WTC11 (cell line): ENCODE results near the gene SPHK2. TPM values are rescaled to one million over a fixed set of nuclear protein-coding genes. Genes with fewer than 3 reads are reported as not detected.

Experiments used
- ATAC-seq: fragments of 200-7000 bp; cut with Tn5 transposase; 2 replicates; pipeline ENCODE4 v1.10.0; 2021; ENCODE audit warnings: mild to moderate bottlenecking, moderate library complexity
- CTCF ChIA-PET: fragments of 300-600 bp; sonication (Branson Sonifier 250); formaldehyde crosslinking; loops from one replicate; lab custom pipeline; 2021; ENCODE audit warnings: antibody characterized with exemption; lab: Charles Lee
- POLR2A ChIA-PET: fragments of 350-600 bp; sonication (Branson Sonifier 250); formaldehyde crosslinking; loops from one replicate; lab custom pipeline; 2021; ENCODE audit warnings: antibody characterized with exemption; lab: Charles Lee
- DNase-seq: peaks from one replicate; pipeline ENCODE4 v3.0.0; 2021; ENCODE audit warnings: low spot score
- H3K27ac Mint-ChIP-seq: 2 replicates; pipeline ENCODE4 v1.8.0; 2021; ENCODE audit warnings: mixed read lengths
- H3K27me3 Mint-ChIP-seq: 2 replicates; pipeline ENCODE4 v1.8.0; 2021; ENCODE audit warnings: low read depth, mild to moderate bottlenecking, moderate library complexity, mixed read lengths
- H3K36me3 Mint-ChIP-seq: 2 replicates; pipeline ENCODE4 v1.8.0; 2021; ENCODE audit warnings: mixed read lengths
- H3K4me1 Mint-ChIP-seq: 2 replicates; pipeline ENCODE4 v1.8.0; 2022; ENCODE audit warnings: mixed read lengths
- H3K4me3 Mint-ChIP-seq: 2 replicates; pipeline ENCODE4 v1.8.0; 2021; ENCODE audit warnings: mild to moderate bottlenecking, moderate library complexity, mixed read lengths
- H3K9me3 Mint-ChIP-seq: 2 replicates; pipeline ENCODE4 v1.8.0; 2021; ENCODE audit warnings: mixed read lengths
- AFF4 ChIP-seq: sonication (generic); formaldehyde crosslinking; IDR thresholded peaks from 2 replicates; pipeline ENCODE4 v1.8.1; 2023; ENCODE audit warnings: mild to moderate bottlenecking, missing genetic modification reagents, borderline replicate concordance
- ESRRA ChIP-seq: sonication (generic); formaldehyde crosslinking; IDR thresholded peaks from 2 replicates; pipeline ENCODE4 v1.8.1; 2022; ENCODE audit warnings: mild to moderate bottlenecking, missing genetic modification reagents, borderline replicate concordance
- FOXK1 ChIP-seq: sonication (generic); formaldehyde crosslinking; IDR thresholded peaks from 2 replicates; pipeline ENCODE4 v1.8.0; 2022; ENCODE audit warnings: mild to moderate bottlenecking, moderate library complexity, missing genetic modification reagents
- HMGXB4 ChIP-seq: sonication (generic); formaldehyde crosslinking; IDR thresholded peaks from 2 replicates; pipeline ENCODE4 v1.8.1; 2023; ENCODE audit warnings: mild to moderate bottlenecking, moderate library complexity, missing genetic modification reagents
- JUN ChIP-seq: sonication (generic); formaldehyde crosslinking; IDR thresholded peaks from 2 replicates; pipeline ENCODE4 v1.8.0; 2023; ENCODE audit warnings: mild to moderate bottlenecking, missing genetic modification reagents
- MXD4 ChIP-seq: fragments of 250-450 bp; sonication (Bioruptor Pico); IDR thresholded peaks from 2 replicates; pipeline ENCODE4 v1.8.0; 2021; ENCODE audit warnings: mild to moderate bottlenecking, moderate library complexity, borderline replicate concordance
- OVOL2 ChIP-seq: fragments of 250-450 bp; sonication (Bioruptor Pico); IDR thresholded peaks from 2 replicates; pipeline ENCODE4 v1.9.0; 2021; ENCODE audit warnings: mild to moderate bottlenecking, borderline replicate concordance
- PRRX2 ChIP-seq: fragments of 250-450 bp; sonication (Bioruptor Pico); IDR thresholded peaks from 2 replicates; pipeline ENCODE4 v1.8.0; 2021; ENCODE audit warnings: mild to moderate bottlenecking
- RORB ChIP-seq: fragments of 250-450 bp; sonication (Bioruptor Pico); IDR thresholded peaks from 2 replicates; pipeline ENCODE4 v1.9.0; 2021; ENCODE audit warnings: mild to moderate bottlenecking
- TEAD1 ChIP-seq: sonication (generic); formaldehyde crosslinking; IDR thresholded peaks from 2 replicates; pipeline ENCODE4 v1.8.0; 2022; ENCODE audit warnings: mild to moderate bottlenecking, missing genetic modification reagents
- TP53 ChIP-seq: sonication (generic); formaldehyde crosslinking; IDR thresholded peaks from 2 replicates; pipeline ENCODE4 v1.8.1; 2023; ENCODE audit warnings: mild to moderate bottlenecking, missing genetic modification reagents
- ZNF263 ChIP-seq: sonication (generic); formaldehyde crosslinking; IDR thresholded peaks from 2 replicates; pipeline ENCODE4 v1.8.1; 2022; ENCODE audit warnings: low read depth, mild to moderate bottlenecking, moderate library complexity, missing genetic modification reagents
- ZNF281 ChIP-seq: sonication (generic); formaldehyde crosslinking; IDR thresholded peaks from 2 replicates; pipeline ENCODE4 v1.8.0; 2023; ENCODE audit warnings: mild to moderate bottlenecking, missing genetic modification reagents
- ZNF396 ChIP-seq: fragments of 250-450 bp; sonication (Bioruptor Pico); IDR thresholded peaks from 2 replicates; pipeline ENCODE4 v1.8.0; 2021; ENCODE audit warnings: mild to moderate bottlenecking, moderate library complexity, borderline replicate concordance
- total RNA-seq: library from RNA; stranded (reverse); gene quantifications from 3 replicates; pipeline ENCODE4 v1.2.3, GENCODE V29; 2021
- TF ChIP-seq, protein P1 (sequence below): fragments of 250-450 bp; sonication (Bioruptor Pico); IDR thresholded peaks from 2 replicates; pipeline ENCODE4 v1.9.0; 2021; ENCODE audit warnings: mild to moderate bottlenecking
- TF ChIP-seq, protein P2 (sequence below): sonication (generic); formaldehyde crosslinking; IDR thresholded peaks from 2 replicates; pipeline ENCODE4 v1.8.0; 2022; ENCODE audit warnings: missing genetic modification reagents
- TF ChIP-seq, protein P3 (sequence below): fragments of 250-450 bp; sonication (Bioruptor Pico); IDR thresholded peaks from 2 replicates; pipeline ENCODE4 v1.8.0; 2021; ENCODE audit warnings: mild to moderate bottlenecking

Gene SPHK2
- total RNA-seq, 1 experiment from 2014 or later: 64.6 TPM

DNA sequence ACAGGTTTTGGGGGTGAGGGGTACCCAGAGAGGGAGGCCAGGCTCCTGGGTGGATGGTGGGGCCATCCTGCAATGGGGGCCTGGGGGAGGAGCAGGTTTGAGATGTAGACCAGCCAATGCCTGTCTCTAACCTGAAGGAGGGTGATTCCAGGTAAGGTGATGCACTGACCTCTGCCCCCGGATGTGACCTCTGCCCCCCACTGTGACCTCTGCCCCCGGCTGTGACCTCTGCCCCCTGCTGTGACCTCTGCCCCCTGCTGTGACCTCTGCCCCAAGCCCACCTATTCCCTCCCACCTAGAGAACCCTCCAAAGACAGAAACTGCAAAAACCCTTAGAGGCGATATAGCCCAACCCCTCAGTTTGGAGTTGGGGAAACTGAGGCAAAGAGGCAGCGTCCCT, 23.1 kb upstream of the SPHK2 start:
- TF ChIP-seq, protein P1, sequence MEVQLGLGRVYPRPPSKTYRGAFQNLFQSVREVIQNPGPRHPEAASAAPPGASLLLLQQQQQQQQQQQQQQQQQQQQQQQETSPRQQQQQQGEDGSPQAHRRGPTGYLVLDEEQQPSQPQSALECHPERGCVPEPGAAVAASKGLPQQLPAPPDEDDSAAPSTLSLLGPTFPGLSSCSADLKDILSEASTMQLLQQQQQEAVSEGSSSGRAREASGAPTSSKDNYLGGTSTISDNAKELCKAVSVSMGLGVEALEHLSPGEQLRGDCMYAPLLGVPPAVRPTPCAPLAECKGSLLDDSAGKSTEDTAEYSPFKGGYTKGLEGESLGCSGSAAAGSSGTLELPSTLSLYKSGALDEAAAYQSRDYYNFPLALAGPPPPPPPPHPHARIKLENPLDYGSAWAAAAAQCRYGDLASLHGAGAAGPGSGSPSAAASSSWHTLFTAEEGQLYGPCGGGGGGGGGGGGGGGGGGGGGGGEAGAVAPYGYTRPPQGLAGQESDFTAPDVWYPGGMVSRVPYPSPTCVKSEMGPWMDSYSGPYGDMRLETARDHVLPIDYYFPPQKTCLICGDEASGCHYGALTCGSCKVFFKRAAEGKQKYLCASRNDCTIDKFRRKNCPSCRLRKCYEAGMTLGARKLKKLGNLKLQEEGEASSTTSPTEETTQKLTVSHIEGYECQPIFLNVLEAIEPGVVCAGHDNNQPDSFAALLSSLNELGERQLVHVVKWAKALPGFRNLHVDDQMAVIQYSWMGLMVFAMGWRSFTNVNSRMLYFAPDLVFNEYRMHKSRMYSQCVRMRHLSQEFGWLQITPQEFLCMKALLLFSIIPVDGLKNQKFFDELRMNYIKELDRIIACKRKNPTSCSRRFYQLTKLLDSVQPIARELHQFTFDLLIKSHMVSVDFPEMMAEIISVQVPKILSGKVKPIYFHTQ (CRISPR knock-in tag): no peak
- TF ChIP-seq, all 79 proteins: peak for 0
- POLR2A ChIA-PET: interaction anchor here (0.5 kb wide), 1 partner anchor 17 kb away, joined by 4 read pairs; no protein-coding TSS in a partner anchor
- Mint-ChIP-seq H3K36me3 (no peaks in the 10 kb centered on the region), H3K27me3 (peaks cover 2% of the 10 kb centered on the region), H3K9me3 (no peaks in the 10 kb centered on the region), H3K27ac (no peak overlapping the region), H3K4me3 (no peak overlapping the region), H3K4me1 (no peaks in the 10 kb centered on the region)
- no peak for DNase-seq
- CTCF ChIA-PET: interaction anchor here (0.9 kb wide), 1 partner anchor 13 kb away, joined by 3 read pairs; no protein-coding TSS in a partner anchor
- ATAC-seq: no peak

- H3K36me3 Mint-ChIP-seq: no peaks in the 10 kb centered on the region
- DNase-seq: no peak
- no peak for ATAC-seq
- H3K4me1 Mint-ChIP-seq: no peaks in the 10 kb centered on the region
- no peaks in the 10 kb centered on the region for H3K9me3 Mint-ChIP-seq
- ChIA-PET CTCF (interaction anchor here (0.8 kb wide), 1 partner anchor 8 kb away, joined by 3 read pairs; no protein-coding TSS in a partner anchor), POLR2A (no interaction called here)
- H3K4me3 Mint-ChIP-seq: no peak overlapping the region
- H3K27ac Mint-ChIP-seq: no peak overlapping the region
- H3K27me3 Mint-ChIP-seq: no peaks in the 10 kb centered on the region; the same call in 1 of the 2 replicates
- TF ChIP-seq TEAD1 (CRISPR knock-in tag) (no peak), JUN (no peak), ESRRA (CRISPR knock-in tag) (no peak), OVOL2 (no peak), ZNF281 (CRISPR knock-in tag) (no peak), HMGXB4 (no peak), FOXK1 (CRISPR knock-in tag) (no peak), ZNF396 (CRISPR knock-in tag) (no peak), ZNF263 (CRISPR knock-in tag) (no peak), TP53 (CRISPR knock-in tag) (no peak), RORB (CRISPR knock-in tag) (no peak), AFF4 (CRISPR knock-in tag) (no peak), MXD4 (CRISPR knock-in tag) (no peak), PRRX2 (CRISPR knock-in tag) (no peak)
- TF ChIP-seq, protein P2, sequence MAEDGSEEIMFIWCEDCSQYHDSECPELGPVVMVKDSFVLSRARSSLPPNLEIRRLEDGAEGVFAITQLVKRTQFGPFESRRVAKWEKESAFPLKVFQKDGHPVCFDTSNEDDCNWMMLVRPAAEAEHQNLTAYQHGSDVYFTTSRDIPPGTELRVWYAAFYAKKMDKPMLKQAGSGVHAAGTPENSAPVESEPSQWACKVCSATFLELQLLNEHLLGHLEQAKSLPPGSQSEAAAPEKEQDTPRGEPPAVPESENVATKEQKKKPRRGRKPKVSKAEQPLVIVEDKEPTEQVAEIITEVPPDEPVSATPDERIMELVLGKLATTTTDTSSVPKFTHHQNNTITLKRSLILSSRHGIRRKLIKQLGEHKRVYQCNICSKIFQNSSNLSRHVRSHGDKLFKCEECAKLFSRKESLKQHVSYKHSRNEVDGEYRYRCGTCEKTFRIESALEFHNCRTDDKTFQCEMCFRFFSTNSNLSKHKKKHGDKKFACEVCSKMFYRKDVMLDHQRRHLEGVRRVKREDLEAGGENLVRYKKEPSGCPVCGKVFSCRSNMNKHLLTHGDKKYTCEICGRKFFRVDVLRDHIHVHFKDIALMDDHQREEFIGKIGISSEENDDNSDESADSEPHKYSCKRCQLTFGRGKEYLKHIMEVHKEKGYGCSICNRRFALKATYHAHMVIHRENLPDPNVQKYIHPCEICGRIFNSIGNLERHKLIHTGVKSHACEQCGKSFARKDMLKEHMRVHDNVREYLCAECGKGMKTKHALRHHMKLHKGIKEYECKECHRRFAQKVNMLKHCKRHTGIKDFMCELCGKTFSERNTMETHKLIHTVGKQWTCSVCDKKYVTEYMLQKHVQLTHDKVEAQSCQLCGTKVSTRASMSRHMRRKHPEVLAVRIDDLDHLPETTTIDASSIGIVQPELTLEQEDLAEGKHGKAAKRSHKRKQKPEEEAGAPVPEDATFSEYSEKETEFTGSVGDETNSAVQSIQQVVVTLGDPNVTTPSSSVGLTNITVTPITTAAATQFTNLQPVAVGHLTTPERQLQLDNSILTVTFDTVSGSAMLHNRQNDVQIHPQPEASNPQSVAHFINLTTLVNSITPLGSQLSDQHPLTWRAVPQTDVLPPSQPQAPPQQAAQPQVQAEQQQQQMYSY (CRISPR knock-in tag): no peak
- TF ChIP-seq, protein P3, sequence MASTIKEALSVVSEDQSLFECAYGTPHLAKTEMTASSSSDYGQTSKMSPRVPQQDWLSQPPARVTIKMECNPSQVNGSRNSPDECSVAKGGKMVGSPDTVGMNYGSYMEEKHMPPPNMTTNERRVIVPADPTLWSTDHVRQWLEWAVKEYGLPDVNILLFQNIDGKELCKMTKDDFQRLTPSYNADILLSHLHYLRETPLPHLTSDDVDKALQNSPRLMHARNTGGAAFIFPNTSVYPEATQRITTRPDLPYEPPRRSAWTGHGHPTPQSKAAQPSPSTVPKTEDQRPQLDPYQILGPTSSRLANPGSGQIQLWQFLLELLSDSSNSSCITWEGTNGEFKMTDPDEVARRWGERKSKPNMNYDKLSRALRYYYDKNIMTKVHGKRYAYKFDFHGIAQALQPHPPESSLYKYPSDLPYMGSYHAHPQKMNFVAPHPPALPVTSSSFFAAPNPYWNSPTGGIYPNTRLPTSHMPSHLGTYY (CRISPR knock-in tag): no peak
These were observed 22.4 kb upstream of the SPHK2 start for GRCh38 chr19:48596679-48597465.
